H1 (cell line): ENCODE measurements around the gene ACTG1. TPM values are rescaled to one million over a fixed set of nuclear protein-coding genes. Genes with fewer than 3 reads are reported as not detected.

Experiments
- polyA plus RNA-seq, 7 experiments: library from polyadenylated mRNA; depleted of rRNA in 3 of 7; stranded (reverse) in 5 of 7; unstranded in 2 of 7; fragments of >200 nt in 5 of 7; fragments of 200-250 nt in 2 of 7; gene quantifications; 1 replicate in 5 of 7; 2 replicates in 1 of 7; 4 replicates in 1 of 7; pipeline versions ENCODE4 v1.2.1 to v1.2.3, GENCODE V29; 2011 to 2013; ENCODE audit warnings: missing spikeins in 2 of 7, mixed read lengths in 2 of 7
- total RNA-seq: library from RNA; stranded (reverse); fragmentation: NEBNext Ultra II Directional; extraction: Animal tissue kit (Norgen Biotek cat#: 25700); gene quantifications from 2 replicates; pipeline ENCODE4 v1.2.1, GENCODE V29; 2021

The ACTG1 gene
- total and polyA plus RNA-seq, 2 of the 8 experiments (the other 6 are each of a cell fraction or from before 2014, with no cell fraction given) = 3,535 to 5,010 TPM

Other genes with a start within 250 kb of the ACTG1 start
- 35.7 and 41.0 TPM in 2 replicates for gene SLC38A10, start 217.5 kb downstream of the ACTG1 start, total RNA-seq
- gene SLC38A10, start 217.5 kb downstream of the ACTG1 start, polyA plus RNA-seq (2011; rRNA removed) = 26.4 and 44.4 TPM in 2 replicates
- 0.58 and 0.71 TPM in 2 replicates for gene BAHCC1, start 117.3 kb downstream of the ACTG1 start, total RNA-seq
- gene BAHCC1, start 117.3 kb downstream of the ACTG1 start, polyA plus RNA-seq (2011; rRNA removed) = 0.26 and 0.61 TPM in 2 replicates
- gene FSCN2, start 15.6 kb upstream of the ACTG1 start, total RNA-seq = 0.30 TPM in 1 of 2 replicates, not detected in the other
- 0.18 and 0.44 TPM in 2 replicates for gene FSCN2, start 15.6 kb upstream of the ACTG1 start, polyA plus RNA-seq (2011; rRNA removed)
- 37.9 and 41.8 TPM in 2 replicates for gene FAAP100, start 39.6 kb upstream of the ACTG1 start, total RNA-seq
- 23.2 and 33.1 TPM in 2 replicates for gene FAAP100, start 39.6 kb upstream of the ACTG1 start, polyA plus RNA-seq (2011; rRNA removed)
- 79.8 and 92.7 TPM in 2 replicates for gene NPLOC4, start 124.3 kb upstream of the ACTG1 start, total RNA-seq
- 70.7 and 75.0 TPM in 2 replicates for gene NPLOC4, start 124.3 kb upstream of the ACTG1 start, polyA plus RNA-seq (2011; rRNA removed)
- 0.96 and 0.99 TPM in 2 replicates for gene TSPAN10, start 124.4 kb upstream of the ACTG1 start, total RNA-seq
- 0.83 and 1.1 TPM in 2 replicates for gene TSPAN10, start 124.4 kb upstream of the ACTG1 start, polyA plus RNA-seq (2011; rRNA removed)
- 5.8 and 6.4 TPM in 2 replicates for gene PDE6G, start 143.7 kb upstream of the ACTG1 start, total RNA-seq
- gene PDE6G, start 143.7 kb upstream of the ACTG1 start, polyA plus RNA-seq (2011; rRNA removed) = 12.9 and 15.1 TPM in 2 replicates
- gene OXLD1, start 153.8 kb upstream of the ACTG1 start, total RNA-seq = 35.9 and 41.5 TPM in 2 replicates
- 61.9 and 97.9 TPM in 2 replicates for gene OXLD1, start 153.8 kb upstream of the ACTG1 start, polyA plus RNA-seq (2011; rRNA removed)
- gene CCDC137, start 153.9 kb upstream of the ACTG1 start, total RNA-seq = 38.6 and 39.8 TPM in 2 replicates
- 17.6 and 23.3 TPM in 2 replicates for gene CCDC137, start 153.9 kb upstream of the ACTG1 start, polyA plus RNA-seq (2011; rRNA removed)
- gene ARL16, start 171.0 kb upstream of the ACTG1 start, total RNA-seq = 37.0 and 41.8 TPM in 2 replicates
- 60.8 and 64.2 TPM in 2 replicates for gene ARL16, start 171.0 kb upstream of the ACTG1 start, polyA plus RNA-seq (2011; rRNA removed)
- gene HGS, start 171.2 kb upstream of the ACTG1 start, total RNA-seq = 78.8 and 80.8 TPM in 2 replicates
- gene HGS, start 171.2 kb upstream of the ACTG1 start, polyA plus RNA-seq (2011; rRNA removed) = 99.7 and 144 TPM in 2 replicates
- gene MRPL12, start 190.6 kb upstream of the ACTG1 start, total RNA-seq = 120 and 131 TPM in 2 replicates
- 141 and 190 TPM in 2 replicates for gene MRPL12, start 190.6 kb upstream of the ACTG1 start, polyA plus RNA-seq (2011; rRNA removed)
- gene SLC25A10, start 199.5 kb upstream of the ACTG1 start, total RNA-seq = 22.2 and 25.3 TPM in 2 replicates
- 43.0 and 60.9 TPM in 2 replicates for gene SLC25A10, start 199.5 kb upstream of the ACTG1 start, polyA plus RNA-seq (2011; rRNA removed)